ENCODE data around the gene NDST1.

Gene NDST1

GRCh38 chr5:150550286-150550685 is 42.4 kb downstream of the NDST1 start:
- DNase-seq = no peak

GRCh38 chr5:150551066-150551465 is 43.1 kb downstream of the NDST1 start:
- DNase-seq = no peak

- no peak for DNase-seq
Observed at GRCh38 chr5:150553402-150553801, 45.5 kb downstream of the NDST1 start.

GRCh38 chr5:150553911-150554310 is 46.0 kb downstream of the NDST1 start:
- DNase-seq = no peak

GRCh38 chr5:150554857-150555256 is 46.9 kb downstream of the NDST1 start:
- no peak for DNase-seq

- DNase-seq = no peak
Observed at GRCh38 chr5:150556106-150556505, 48.2 kb downstream of the NDST1 start.

- no peak for DNase-seq
Observed at GRCh38 chr5:150556859-150557508, 49.1 kb downstream of the NDST1 start.

- no peak for DNase-seq
Observed at GRCh38 chr5:150557509-150557872, 49.6 kb downstream of the NDST1 start.

GRCh38 chr5:150558088-150558621 is 50.2 kb downstream of the NDST1 start:
- DNase-seq = no peak

GRCh38 chr5:150559088-150559487 is 51.2 kb downstream of the NDST1 start:
- no peak for DNase-seq

GRCh38 chr5:150559701-150560100 is 51.8 kb downstream of the NDST1 start:
- DNase-seq = no peak

- peak; percentile 79 for DNase-seq
Observed at GRCh38 chr5:150560401-150561191, 52.7 kb downstream of the NDST1 start.

- no peak for DNase-seq
Observed at GRCh38 chr5:150561192-150561512, 53.2 kb downstream of the NDST1 start.

GRCh38 chr5:150561571-150562275 is 53.8 kb downstream of the NDST1 start:
- no peak for DNase-seq

GRCh38 chr5:150562832-150563231 is 54.9 kb downstream of the NDST1 start:
- DNase-seq = no peak

GRCh38 chr5:150565868-150566267 is 57.9 kb downstream of the NDST1 start:
- DNase-seq = no peak

- no peak for DNase-seq
Observed at GRCh38 chr5:150567031-150567717, 59.2 kb downstream of the NDST1 start.

GRCh38 chr5:150568663-150569062 is 60.7 kb downstream of the NDST1 start:
- DNase-seq = no peak

GRCh38 chr5:150570333-150570732 is 62.4 kb downstream of the NDST1 start:
- DNase-seq = no peak

- DNase-seq = no peak
Observed at GRCh38 chr5:150571836-150572235, 63.9 kb downstream of the NDST1 start.

- DNase-seq = no peak
Observed at GRCh38 chr5:150573216-150573615, 65.3 kb downstream of the NDST1 start.

GRCh38 chr5:150573867-150574817 is 66.2 kb downstream of the NDST1 start:
- DNase-seq = no peak
